GM08714 (cell line): ENCODE measurements around the gene DHDH.
"Not testable (repeated sequence)": the region's sequence is repeated elsewhere in the genome, so short reads cannot be mapped to it uniquely, and the experiment has no call there.

Experiments used
- H3K4me3 ChIP-seq: fragments of 200-500 bp; sonication (Bioruptor generic); 2 replicates; pipeline ENCODE4 v1.5.1; 2014; ENCODE audit warnings: mild to moderate bottlenecking, low read length, inconsistent platforms
- ZNF274 ChIP-seq: IDR thresholded peaks from 2 replicates; pipeline ENCODE4 v1.6.1; 2012; ENCODE audit warnings: mild to moderate bottlenecking, low read depth, low read length

The DHDH gene

DNA sequence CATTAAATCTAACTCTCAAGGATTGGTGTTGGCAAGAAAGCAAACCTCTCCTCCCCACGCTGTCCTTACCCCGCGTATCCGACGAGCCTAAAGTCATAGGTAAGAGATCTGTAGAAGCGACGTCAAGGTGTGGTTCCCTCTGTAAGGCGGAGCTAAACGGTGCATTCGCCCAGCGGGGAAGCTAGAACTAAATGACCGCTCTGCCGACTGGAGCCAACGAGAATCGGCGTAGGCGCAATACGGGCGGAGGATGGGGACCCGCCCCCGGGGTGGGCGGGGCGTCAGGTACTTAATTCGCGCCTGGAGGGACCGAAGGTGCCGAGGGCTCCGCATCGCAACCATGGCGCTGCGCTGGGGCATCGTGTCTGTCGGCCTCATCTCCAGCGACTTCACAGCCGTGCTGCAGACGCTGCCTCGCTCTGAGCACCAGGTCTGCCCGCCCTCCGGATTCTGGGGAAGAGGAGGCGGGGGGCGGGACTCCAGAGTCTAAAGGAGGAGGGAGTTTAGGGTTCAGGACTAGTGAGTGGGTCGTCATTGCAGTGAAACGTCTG is at the start of gene DHDH:
DHDH (plus strand) TSS at position 318 of the 551 bp plus-strand sequence; CDS start at position 341, 23 bp downstream.
- peak within 1 kb of the TSS; percentile 1; the same call in 1 of the 2 replicates for H3K4me3 ChIP-seq
- TF ChIP-seq ZNF274: no peak

DNA sequence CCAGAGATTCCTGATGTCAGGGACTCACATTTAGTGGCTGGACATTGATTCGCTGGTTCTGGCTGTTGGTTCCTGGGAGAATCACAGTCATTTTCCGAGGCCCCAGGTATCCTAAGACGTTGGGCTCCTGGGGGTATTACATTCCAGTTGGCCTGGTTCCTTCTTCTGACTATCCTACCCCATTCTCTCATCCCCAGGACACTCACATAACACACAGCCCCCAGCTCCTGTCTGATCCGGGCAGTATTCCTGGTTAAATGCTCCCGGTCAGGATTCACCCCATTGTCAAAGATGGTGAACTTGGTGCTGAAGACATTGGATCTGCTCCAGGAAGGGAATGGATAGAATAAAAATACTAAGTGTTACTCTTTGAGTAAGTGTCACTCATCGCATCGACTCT is 49.8 kb upstream of the DHDH start:
- no peak overlapping the region for H3K4me3 ChIP-seq
- TF ChIP-seq ZNF274: no peak

DNA sequence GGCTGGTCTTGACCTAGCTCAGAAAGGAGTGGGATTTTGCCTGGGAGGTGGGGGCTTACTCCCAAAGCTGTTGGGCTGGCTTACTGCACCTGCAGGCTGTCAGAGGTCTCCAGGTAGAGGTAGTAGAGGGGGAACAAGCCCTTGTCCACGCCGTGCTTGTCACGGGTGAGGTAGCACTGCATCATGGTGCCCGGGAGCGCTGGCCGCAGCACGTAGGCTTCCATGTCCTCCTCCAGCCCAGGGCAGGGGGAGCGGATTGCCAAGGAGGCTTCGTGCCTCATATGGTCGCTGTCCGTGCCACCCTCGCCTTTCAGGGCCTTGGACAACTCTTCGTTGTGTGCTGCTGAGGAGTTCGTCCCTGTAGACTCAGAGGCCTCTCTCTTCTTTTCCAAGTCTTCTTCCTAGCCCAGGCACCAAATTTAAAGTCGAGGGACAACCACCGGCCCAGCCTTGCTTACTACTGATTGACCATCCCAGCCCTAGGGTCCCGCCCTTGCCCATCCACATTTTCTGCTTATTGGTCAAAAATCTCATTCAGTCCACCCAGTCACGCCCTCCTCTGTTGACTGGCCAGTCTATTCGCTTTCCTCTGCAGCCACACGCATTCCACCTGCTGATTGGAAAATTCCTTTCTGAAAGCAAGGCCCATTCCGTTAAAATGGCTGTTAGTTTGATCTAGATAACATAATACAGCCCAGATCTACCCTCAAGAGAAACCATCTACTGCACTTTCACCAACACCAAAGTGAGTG is 45.5 kb upstream of the DHDH start:
- H3K4me3 ChIP-seq: no peak overlapping the region
- TF ChIP-seq ZNF274: no peak

DNA sequence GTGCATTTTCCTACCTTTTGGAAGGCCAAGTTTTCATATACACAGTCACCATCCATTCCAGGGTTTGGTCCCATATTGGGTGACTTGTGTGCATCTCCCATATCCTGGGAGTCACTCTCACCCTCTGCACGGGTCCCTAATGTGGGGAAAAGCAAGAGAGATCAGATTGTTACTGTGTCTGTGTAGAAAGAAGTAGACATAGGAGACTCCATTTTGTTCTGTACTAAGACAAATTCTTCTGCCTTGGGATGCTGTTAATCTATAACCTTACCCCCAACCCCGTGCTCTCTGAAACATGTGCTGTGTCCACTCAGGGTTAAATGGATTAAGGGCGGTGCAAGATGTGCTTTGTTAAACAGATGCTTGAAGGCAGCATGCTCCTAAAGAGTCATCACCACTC is 44.0 kb upstream of the DHDH start:
- not testable (repeated sequence) for H3K4me3 ChIP-seq

DNA sequence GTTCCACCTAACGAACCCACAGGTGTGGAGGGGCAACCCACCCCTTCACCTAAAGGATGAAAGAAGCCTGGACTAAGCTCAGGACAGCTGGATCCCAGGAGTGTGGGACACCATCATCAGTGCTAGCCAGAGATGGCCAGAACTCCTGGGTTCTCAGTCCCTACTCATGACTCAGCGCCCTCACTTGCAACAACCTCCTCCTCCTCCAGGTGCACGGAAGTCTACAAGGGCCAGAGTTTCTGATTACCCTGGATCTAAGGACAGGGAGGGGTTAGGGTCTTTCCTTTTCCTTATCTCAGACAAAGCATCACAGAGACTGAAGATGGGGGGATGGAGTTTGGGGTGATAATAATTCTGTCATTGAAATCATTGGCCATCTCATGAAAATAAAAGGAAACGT is 42.9 kb upstream of the DHDH start:
- no peak for TF ChIP-seq ZNF274
- H3K4me3 ChIP-seq: no peak overlapping the region

DNA sequence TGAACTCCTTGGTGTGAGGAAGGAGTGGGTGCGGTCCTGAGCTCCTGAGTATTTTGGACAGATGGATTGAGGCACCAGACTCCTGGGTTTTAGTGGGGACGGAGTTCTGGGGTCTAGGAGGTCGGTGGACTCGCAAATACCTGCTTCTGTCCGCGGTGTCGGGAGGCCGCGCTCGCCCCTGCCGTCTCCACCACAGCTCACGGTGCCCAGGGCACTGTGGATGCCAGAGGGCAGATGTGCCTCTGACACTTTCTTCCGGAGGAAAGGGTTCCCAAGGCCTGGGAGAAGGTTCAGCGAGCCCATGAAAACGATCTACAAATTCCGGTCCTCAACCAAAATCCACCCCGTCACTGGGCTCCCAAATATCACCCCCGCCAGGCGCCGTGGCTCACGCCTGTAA is 38.3 kb upstream of the DHDH start:
- TF ChIP-seq ZNF274: no peak
- H3K4me3 ChIP-seq: no peak overlapping the region

DNA sequence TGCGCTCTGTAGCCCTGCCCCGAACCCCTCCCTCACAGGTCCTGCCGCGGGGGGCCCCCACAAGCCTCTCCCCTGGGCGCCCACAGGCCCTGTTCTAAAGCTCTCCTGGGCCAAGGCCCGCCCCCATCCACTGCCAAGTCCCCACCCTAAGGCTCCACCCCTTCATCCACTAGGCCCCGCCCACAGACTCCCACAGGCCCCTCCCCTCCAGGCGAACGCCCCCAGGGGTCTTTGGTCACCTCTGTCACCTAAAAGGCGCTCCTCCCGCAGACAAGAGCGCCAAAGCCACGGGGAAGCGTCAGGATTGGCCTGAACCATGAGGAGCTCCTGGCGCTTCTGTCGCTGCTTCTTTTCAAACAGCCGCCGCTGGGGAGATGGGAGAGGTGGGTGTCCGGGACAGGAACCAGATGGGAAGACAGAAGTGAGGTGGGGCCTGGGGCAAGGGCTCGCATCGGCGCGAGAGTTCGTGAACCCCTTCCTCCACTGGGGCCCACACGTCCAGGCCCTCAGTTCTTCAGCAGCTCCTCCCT is 37.2 kb upstream of the DHDH start:
- no peak overlapping the region for H3K4me3 ChIP-seq

DNA sequence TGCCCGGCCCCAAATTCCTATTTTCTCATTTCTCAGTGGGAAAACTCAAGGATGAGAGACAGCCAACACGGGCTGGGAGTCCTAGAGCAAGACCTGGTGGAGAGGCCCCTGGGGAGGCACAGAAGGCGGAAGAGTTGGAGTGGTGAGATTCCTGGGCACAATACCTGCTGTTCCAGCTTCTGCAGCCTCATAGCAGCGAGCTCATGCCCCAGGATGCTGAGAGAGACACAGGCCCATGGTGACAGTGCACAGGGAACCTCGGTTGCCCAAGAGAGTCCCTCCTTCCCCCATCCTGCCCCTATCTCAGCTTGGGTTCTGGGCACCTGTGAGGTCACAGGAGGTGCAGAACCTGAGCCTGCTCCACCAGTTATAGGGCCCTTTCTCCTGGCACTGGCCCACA is 36.3 kb upstream of the DHDH start:
- H3K4me3 ChIP-seq: no peak overlapping the region
- TF ChIP-seq ZNF274: no peak

More for the DNA sequence above, 37.2 kb upstream of the DHDH start:
- no peak for TF ChIP-seq ZNF274

DNA sequence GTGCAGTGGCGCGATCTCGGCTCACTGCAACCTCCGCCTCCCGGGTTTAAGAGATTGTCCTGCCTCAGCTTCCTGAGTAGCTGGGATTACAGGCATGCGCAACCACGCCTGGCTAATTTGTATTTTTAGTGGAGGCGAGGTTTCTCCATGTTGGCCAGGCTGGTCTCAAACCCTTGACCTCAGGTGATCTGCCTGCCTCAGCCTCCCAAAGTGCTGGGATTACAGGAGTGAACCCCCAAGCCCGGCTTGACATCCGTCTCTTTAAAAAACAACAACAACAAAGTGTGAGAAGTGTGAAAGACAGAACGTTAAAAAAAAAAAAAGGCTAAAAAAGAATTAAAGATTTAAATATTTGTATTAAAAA is 34.1 kb upstream of the DHDH start:
- not testable (repeated sequence) for H3K4me3 ChIP-seq

DNA sequence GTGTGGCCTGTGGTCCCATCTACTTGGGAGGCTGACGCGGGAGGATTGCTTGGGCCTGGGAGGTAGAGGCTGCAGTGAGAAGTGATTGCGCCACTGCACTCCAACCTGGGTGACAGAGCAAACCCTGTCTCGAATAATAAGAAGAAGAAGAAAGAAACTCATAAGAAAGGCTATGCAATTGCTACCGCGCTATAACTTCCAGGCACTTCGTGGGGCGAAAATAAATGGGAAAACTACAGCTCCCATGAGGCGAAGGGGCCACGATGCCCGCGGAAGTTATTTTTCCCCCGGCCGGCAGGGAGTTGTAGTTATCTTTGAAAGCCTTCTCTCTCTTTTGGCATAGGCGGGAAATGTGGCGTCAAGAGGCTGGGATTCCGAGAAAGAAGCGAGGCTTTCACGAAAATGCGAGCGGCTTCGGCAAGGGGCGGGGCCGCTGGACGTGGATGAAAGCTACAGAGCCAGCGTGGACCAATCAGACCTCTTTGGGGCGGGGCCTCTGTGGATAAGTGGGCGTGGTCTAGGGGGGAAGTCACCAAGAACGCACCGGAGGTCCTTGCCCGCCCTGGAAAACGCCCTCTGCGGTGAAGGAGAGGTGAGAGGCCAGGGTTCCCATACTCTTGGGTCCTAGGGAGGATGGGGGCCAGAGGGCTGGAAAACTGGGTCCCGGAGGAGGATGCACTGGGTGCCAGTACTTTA is 33.6 kb upstream of the DHDH start, which contains the start of gene NUCB1:
NUCB1 (plus strand) TSS at position 532 of the 696 bp plus-strand sequence. CDS start 485 bp downstream, outside the sequence.
- H3K4me3 ChIP-seq: peak within 1 kb of the TSS; percentile 82
- TF ChIP-seq ZNF274: no peak

DNA sequence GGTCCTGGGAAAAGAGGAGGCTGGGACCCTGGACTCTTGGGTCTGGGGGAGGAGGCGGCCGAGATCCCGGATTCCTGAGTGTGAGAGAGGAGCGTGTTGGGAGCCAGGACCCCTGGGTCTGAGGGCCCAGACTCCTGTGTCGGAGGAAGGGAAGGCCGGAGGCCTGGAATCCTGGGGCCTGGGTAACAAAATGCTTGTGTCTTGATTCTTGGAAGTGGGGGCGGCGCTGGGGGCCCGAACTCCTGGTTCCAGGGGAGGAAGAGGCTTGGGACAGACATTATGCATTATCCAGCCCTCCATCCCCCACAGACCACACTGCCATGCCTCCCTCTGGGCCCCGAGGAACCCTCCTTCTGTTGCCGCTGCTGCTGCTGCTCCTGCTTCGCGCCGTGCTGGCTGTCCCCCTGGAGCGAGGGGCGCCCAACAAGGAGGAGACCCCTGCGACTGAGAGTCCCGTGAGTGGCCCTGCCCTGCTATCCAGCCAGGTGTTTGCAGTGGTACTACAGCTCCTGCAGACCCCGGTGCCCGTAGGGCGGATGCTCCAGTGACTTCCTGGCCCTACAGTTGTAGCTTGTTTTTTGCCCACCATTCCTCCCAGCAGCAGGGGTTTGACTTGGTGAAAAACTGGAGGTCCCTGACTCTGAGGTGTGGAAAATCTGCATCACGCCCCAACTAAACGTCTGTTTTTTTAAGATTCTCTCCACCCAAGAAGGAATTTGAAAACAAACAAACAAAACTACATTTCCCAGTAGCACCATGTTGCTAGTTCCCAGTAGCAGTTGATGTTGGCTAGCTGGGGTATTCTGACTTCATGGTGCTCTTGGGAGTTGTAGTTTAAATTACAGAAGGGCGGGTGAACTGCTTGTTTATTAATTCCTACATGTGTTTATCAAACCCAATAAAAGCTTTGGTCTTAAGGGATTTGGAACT is 32.8 kb upstream of the DHDH start:
- peak overlapping the region; percentile 82 for H3K4me3 ChIP-seq
- TF ChIP-seq ZNF274: no peak

DNA sequence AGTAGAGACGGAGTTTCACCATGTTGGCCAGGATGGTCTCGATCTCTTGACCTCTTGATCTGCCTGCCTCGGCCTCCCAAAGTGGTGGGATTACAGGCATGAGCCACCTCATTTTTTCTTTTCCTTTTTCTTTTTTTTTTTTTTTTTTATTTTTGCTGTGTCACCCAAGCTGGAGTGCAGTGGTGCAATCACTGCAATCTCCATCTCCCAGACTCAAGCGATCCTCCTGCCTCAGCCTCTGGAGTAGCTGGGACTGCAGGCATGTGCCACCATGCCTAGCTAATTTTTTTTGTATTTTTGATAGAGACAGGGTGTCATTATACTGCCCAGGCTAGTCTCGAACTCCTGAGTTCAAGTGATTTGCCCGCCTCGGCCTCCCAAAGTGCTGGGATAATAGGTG is 31.2 kb upstream of the DHDH start:
- not testable (repeated sequence) for H3K4me3 ChIP-seq

DNA sequence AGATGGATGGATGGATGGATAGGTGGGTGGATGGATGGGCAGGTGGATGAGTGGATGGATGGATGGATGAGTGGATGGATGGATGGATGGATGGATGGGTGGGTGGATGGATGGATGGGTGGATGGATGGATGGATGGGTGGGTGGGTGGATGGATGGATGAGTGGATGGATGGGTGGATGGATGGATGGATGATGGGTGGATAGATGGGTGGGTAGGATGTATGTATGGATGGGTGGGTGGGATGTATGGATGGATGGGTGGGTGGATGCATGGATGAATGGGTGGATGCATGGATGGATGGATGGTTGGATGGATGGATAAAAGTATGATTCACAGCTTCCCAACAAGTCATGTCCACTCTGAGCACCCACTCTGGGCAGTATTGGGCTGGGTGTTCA is 29.7 kb upstream of the DHDH start:
- not testable (repeated sequence) for H3K4me3 ChIP-seq

DNA sequence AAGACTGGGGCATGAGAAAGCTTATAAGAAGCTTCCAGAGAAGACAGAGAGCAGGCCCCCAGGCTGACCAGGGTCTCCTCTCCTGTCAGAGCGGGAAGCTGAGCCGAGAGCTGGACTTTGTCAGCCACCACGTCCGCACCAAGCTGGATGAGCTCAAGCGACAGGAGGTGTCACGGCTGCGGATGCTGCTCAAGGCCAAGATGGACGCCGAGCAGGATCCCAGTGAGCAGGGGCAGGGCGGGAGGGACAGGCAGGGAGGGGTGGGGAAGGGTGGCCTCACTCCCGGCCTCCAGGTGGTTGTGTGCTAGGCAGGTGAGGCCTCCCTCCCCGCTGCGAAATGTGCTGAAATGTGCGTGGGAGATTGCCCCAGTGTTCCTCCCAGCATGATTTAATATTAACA is 27.8 kb upstream of the DHDH start:
- no peak overlapping the region for H3K4me3 ChIP-seq
- no peak for TF ChIP-seq ZNF274
